WTC11 (cell line): ENCODE data around the gene GRAMD4. TPM values are rescaled to one million over a fixed set of nuclear protein-coding genes. Genes with fewer than 3 reads are reported as not detected.

Experiments
- ATAC-seq: fragments of 200-7000 bp; cut with Tn5 transposase; 2 replicates; pipeline ENCODE4 v1.10.0; 2021; ENCODE audit warnings: mild to moderate bottlenecking, moderate library complexity
- CTCF ChIA-PET: fragments of 300-600 bp; sonication (Branson Sonifier 250); formaldehyde crosslinking; loops from one replicate; lab custom pipeline; 2021; ENCODE audit warnings: antibody characterized with exemption; lab: Charles Lee
- POLR2A ChIA-PET: fragments of 350-600 bp; sonication (Branson Sonifier 250); formaldehyde crosslinking; loops from one replicate; lab custom pipeline; 2021; ENCODE audit warnings: antibody characterized with exemption; lab: Charles Lee
- DNase-seq: peaks from one replicate; pipeline ENCODE4 v3.0.0; 2021; ENCODE audit warnings: low spot score
- H3K27ac Mint-ChIP-seq: 2 replicates; pipeline ENCODE4 v1.8.0; 2021; ENCODE audit warnings: mixed read lengths
- H3K27me3 Mint-ChIP-seq: 2 replicates; pipeline ENCODE4 v1.8.0; 2021; ENCODE audit warnings: low read depth, mild to moderate bottlenecking, moderate library complexity, mixed read lengths
- H3K36me3 Mint-ChIP-seq: 2 replicates; pipeline ENCODE4 v1.8.0; 2021; ENCODE audit warnings: mixed read lengths
- H3K4me1 Mint-ChIP-seq: 2 replicates; pipeline ENCODE4 v1.8.0; 2022; ENCODE audit warnings: mixed read lengths
- H3K4me3 Mint-ChIP-seq: 2 replicates; pipeline ENCODE4 v1.8.0; 2021; ENCODE audit warnings: mild to moderate bottlenecking, moderate library complexity, mixed read lengths
- H3K9me3 Mint-ChIP-seq: 2 replicates; pipeline ENCODE4 v1.8.0; 2021; ENCODE audit warnings: mixed read lengths
- E2F1 ChIP-seq: sonication (generic); formaldehyde crosslinking; IDR thresholded peaks from 2 replicates; pipeline ENCODE4 v1.8.0; 2022; ENCODE audit warnings: mild to moderate bottlenecking, missing genetic modification reagents
- E2F5 ChIP-seq: sonication (generic); formaldehyde crosslinking; IDR thresholded peaks from 2 replicates; pipeline ENCODE4 v1.8.1; 2022; ENCODE audit warnings: mild to moderate bottlenecking, moderate library complexity, missing genetic modification reagents
- FOXP1 ChIP-seq: sonication (generic); formaldehyde crosslinking; IDR thresholded peaks from 2 replicates; pipeline ENCODE4 v1.8.0; 2022; ENCODE audit warnings: missing genetic modification reagents, mild to moderate bottlenecking, moderate library complexity, borderline replicate concordance
- FOXP4 ChIP-seq: sonication (generic); formaldehyde crosslinking; IDR thresholded peaks from 2 replicates; pipeline ENCODE4 v1.8.0; 2022; ENCODE audit warnings: mild to moderate bottlenecking, missing genetic modification reagents
- GTF2I ChIP-seq: fragments of 250-450 bp; sonication (Bioruptor Pico); conservative IDR thresholded peaks from 2 replicates; pipeline ENCODE4 v1.4.0; 2021; ENCODE audit warnings: mild to moderate bottlenecking
- NR1H2 ChIP-seq: sonication (generic); formaldehyde crosslinking; IDR thresholded peaks from 2 replicates; pipeline ENCODE4 v1.9.0; 2021; ENCODE audit warnings: mild to moderate bottlenecking, moderate library complexity, missing genetic modification reagents
- NR2C2 ChIP-seq: sonication (generic); formaldehyde crosslinking; IDR thresholded peaks from 2 replicates; pipeline ENCODE4 v1.8.0; 2022; ENCODE audit warnings: mild to moderate bottlenecking, missing genetic modification reagents
- TCF7 ChIP-seq: sonication (generic); formaldehyde crosslinking; IDR thresholded peaks from 2 replicates; pipeline ENCODE4 v1.8.0; 2022; ENCODE audit warnings: mild to moderate bottlenecking, low read depth, missing genetic modification reagents, moderate library complexity
- USF1 ChIP-seq: sonication (generic); formaldehyde crosslinking; IDR thresholded peaks from 2 replicates; pipeline ENCODE4 v1.8.0; 2022; ENCODE audit warnings: mild to moderate bottlenecking, missing genetic modification reagents
- ZMAT4 ChIP-seq: fragments of 250-450 bp; sonication (Bioruptor Pico); IDR thresholded peaks from 2 replicates; pipeline ENCODE4 v1.9.0; 2021; ENCODE audit warnings: mild to moderate bottlenecking
- ZNF281 ChIP-seq: sonication (generic); formaldehyde crosslinking; IDR thresholded peaks from 2 replicates; pipeline ENCODE4 v1.8.0; 2023; ENCODE audit warnings: mild to moderate bottlenecking, missing genetic modification reagents
- ZNF416 ChIP-seq: fragments of 250-450 bp; sonication (Bioruptor Pico); IDR thresholded peaks from 2 replicates; pipeline ENCODE4 v1.9.0; 2021; ENCODE audit warnings: mild to moderate bottlenecking, inconsistent platforms
- ZNF425 ChIP-seq: fragments of 250-450 bp; sonication (Bioruptor Pico); conservative IDR thresholded peaks from 2 replicates; pipeline ENCODE4 v1.9.0; 2021; ENCODE audit warnings: mild to moderate bottlenecking
- ZNF512 ChIP-seq: sonication (generic); formaldehyde crosslinking; IDR thresholded peaks from 2 replicates; pipeline ENCODE4 v1.8.1; 2022; ENCODE audit warnings: missing genetic modification reagents, borderline replicate concordance
- ZNF532 ChIP-seq: fragments of 250-450 bp; sonication (Bioruptor Pico); IDR thresholded peaks from 2 replicates; pipeline ENCODE4 v1.9.0; 2021; ENCODE audit warnings: mild to moderate bottlenecking, borderline replicate concordance
- total RNA-seq: library from RNA; stranded (reverse); gene quantifications from 3 replicates; pipeline ENCODE4 v1.2.3, GENCODE V29; 2021

Gene GRAMD4
- total RNA-seq, 1 experiment from 2014 or later = 41.0 TPM

- Mint-ChIP-seq H3K36me3 (no peaks in the 10 kb centered on the region), H3K4me1 (peaks cover 20% of the 10 kb centered on the region), H3K27ac (peak overlapping the region; percentile 69), H3K27me3 (no peaks in the 10 kb centered on the region), H3K4me3 (no peak overlapping the region), H3K9me3 (no peaks in the 10 kb centered on the region)
- ChIA-PET CTCF (interaction anchor here (1.6 to 3.5 kb wide), 2 partner anchors 62 to 177 kb away, joined by 3 to 28 read pairs; no protein-coding TSS in a partner anchor), POLR2A (interaction anchor here (0.6 kb wide), 1 partner anchor 24 kb away, joined by 3 read pairs; no protein-coding TSS in a partner anchor)
- no peak for DNase-seq
- no peak for ATAC-seq
- no peak for TF ChIP-seq FOXP1 (CRISPR knock-in tag)
- TF ChIP-seq FOXP4 (CRISPR knock-in tag) = no peak
- no peak for TF ChIP-seq NR1H2 (CRISPR knock-in tag)
- no peak for TF ChIP-seq ZNF532 (CRISPR knock-in tag)
- no peak for TF ChIP-seq ZMAT4
- TF ChIP-seq ZNF281 (CRISPR knock-in tag) = no peak
- TF ChIP-seq E2F1 (CRISPR knock-in tag) = no peak
- TF ChIP-seq ZNF416 (CRISPR knock-in tag) = no peak
- TF ChIP-seq NR2C2 = no peak
- no peak for TF ChIP-seq ZNF425 (CRISPR knock-in tag)
- TF ChIP-seq GTF2I (CRISPR knock-in tag) = no peak
- TF ChIP-seq TCF7 (CRISPR knock-in tag) = no peak
- no peak for TF ChIP-seq USF1 (CRISPR knock-in tag)
- no peak for TF ChIP-seq E2F5
- no peak for TF ChIP-seq ZNF512 (CRISPR knock-in tag)
Observed at GRCh38 chr22:46625113-46625842, 5.1 kb downstream of the GRAMD4 start.
